ENCODE results near the gene PLA2G4F.
"Not testable (repeated sequence)": the region's sequence is repeated elsewhere in the genome, so short reads cannot be mapped to it uniquely, and the experiment has no call there.

Gene PLA2G4F

GRCh38 chr15:42092398-42093318 is 63.8 kb downstream of the PLA2G4F start:
- no peak for DNase-seq

GRCh38 chr15:42091753-42092397 is 64.6 kb downstream of the PLA2G4F start:
- DNase-seq, result not testable (repeated sequence)

GRCh38 chr15:42090781-42091180 is 65.7 kb downstream of the PLA2G4F start:
- DNase-seq, result no peak

GRCh38 chr15:42090370-42090769 is 66.1 kb downstream of the PLA2G4F start:
- no peak for DNase-seq

- no peak for DNase-seq
These were observed 66.5 kb downstream of the PLA2G4F start for GRCh38 chr15:42089942-42090341.
